Measurements from ENCODE around the gene CD8B. TPM values are rescaled to one million over a fixed set of nuclear protein-coding genes. Genes with fewer than 3 reads are reported as not detected.

Gene CD8B
- total and polyA plus RNA-seq, 2 of the 8 experiments (the other 6 are each of a cell fraction or from before 2014, with no cell fraction given) = 0.35 to 0.63 TPM

GRCh38 chr2:86825036-86825692 is 36.5 kb downstream of the CD8B start:
- H3K27ac ChIP-seq (ENCODE audit: low read depth, low read length) = no peak overlapping the region
- no peak overlapping the region for H4K91ac ChIP-seq (replicated peaks; ENCODE audit: insufficient read length, low read length)
- peaks cover 0 to 3% (median 0%) of the 10 kb centered on the region in 4 experiments; a peak in 1 of 7 replicates for H3K4me1 ChIP-seq (replicated peaks in 1 of 4; ENCODE audit: control insufficient read depth in 3 of 4, insufficient read depth in 4 of 4, low read length in 3 of 4)
- H2AFZ ChIP-seq (ENCODE audit: low read length) = no peak overlapping the region
- no peak overlapping the region for H2BK5ac ChIP-seq (ENCODE audit: low read depth, low read length)
- no peak for FAIRE-seq
- no peak overlapping the region for H3K23ac ChIP-seq (ENCODE audit: insufficient read length)
- H3K79me2 ChIP-seq (ENCODE audit: control insufficient read depth in 1 of 2, insufficient read depth in 2 of 2, low read length in 2 of 2) = no peaks in the 10 kb centered on the region; a peak in 1 of 4 replicates
- no peaks in the 10 kb centered on the region for H3K79me1 ChIP-seq (ENCODE audit: low read depth, low read length)
- no peaks in the 10 kb centered on the region for H3K27me3 ChIP-seq (replicated peaks in 1 of 4; ENCODE audit: control insufficient read depth in 3 of 4, extremely low read depth in 1 of 4, insufficient read depth in 3 of 4, low read length in 3 of 4)
- DNase-seq (ENCODE audit: low read depth in 1 of 2, low spot score in 2 of 2) = no peak
- H2BK15ac ChIP-seq (ENCODE audit: low read length) = no peak overlapping the region
- H2BK120ac ChIP-seq (replicated peaks; ENCODE audit: low read depth, low read length) = no peak overlapping the region
- no peak overlapping the region for H3K4me2 ChIP-seq (ENCODE audit: insufficient read depth in 1 of 2, low read depth in 2 of 2, low read length in 2 of 2)
- H3K4me3 ChIP-seq (ENCODE audit: extremely low read depth in 1 of 4, insufficient read depth in 2 of 4, low read depth in 3 of 4, low read length in 4 of 4) = no peak overlapping the region
- no peaks in the 10 kb centered on the region for H3K36me3 ChIP-seq (ENCODE audit: control insufficient read depth in 2 of 4, insufficient read depth in 4 of 4, low read length in 3 of 4)
- H3K9me3 ChIP-seq (ENCODE audit: insufficient read depth in 2 of 2, low read depth in 1 of 2, low read length in 1 of 2) = no peaks in the 10 kb centered on the region
- H3K18ac ChIP-seq (ENCODE audit: extremely low read depth, low read length) = peak overlapping the region; percentile 2; the same call in 1 of the 2 replicates
- 87% methylated on average over 11 of the region's 11 CpGs; no CpG with 5 or more reads in 1 of the 2 experiments for WGBS, 2 experiments (ENCODE audit: extremely low coverage in 1 of 2, insufficient coverage in 1 of 2, insufficient read length in 1 of 2, insufficient replicate concordance in 2 of 2, low coverage in 1 of 2, low lambda C conversion rate in 2 of 2, missing lambda C conversion rate in 1 of 2)
- no peak overlapping the region for H3K4ac ChIP-seq (replicated peaks; ENCODE audit: insufficient read length, low read depth, low read length)
- no peak overlapping the region for H4K5ac ChIP-seq (ENCODE audit: insufficient read length, low read depth, low read length)
- H4K20me1 ChIP-seq (replicated peaks in 1 of 2; ENCODE audit: control insufficient read depth in 1 of 2, insufficient read depth in 2 of 2, low read length in 2 of 2) = no peaks in the 10 kb centered on the region
- H2AK5ac ChIP-seq (ENCODE audit: low read depth, low read length) = no peak overlapping the region
- H3K9ac ChIP-seq (replicated peaks in 1 of 4; ENCODE audit: extremely low read depth in 1 of 4, low read depth in 3 of 4, low read length in 3 of 4) = no peak overlapping the region
- CTCF ChIA-PET (ENCODE audit: partially characterized antibody) = interaction anchor here (1.3 to 1.6 kb wide), 2 partner anchors 16 to 18 kb away, joined by 3 to 7 read pairs; no protein-coding TSS in a partner anchor
- H3K56ac ChIP-seq (replicated peaks; ENCODE audit: insufficient read length, low read depth, low read length) = no peak overlapping the region
- H2BK20ac ChIP-seq (ENCODE audit: low read length) = no peak overlapping the region
- no peaks in the 10 kb centered on the region; the same call in 1 of the 2 replicates for H3K23me2 ChIP-seq (ENCODE audit: low read depth, low read length)
- no peak overlapping the region for H3K14ac ChIP-seq (ENCODE audit: insufficient read length)
- no peak overlapping the region for H4K8ac ChIP-seq (ENCODE audit: extremely low read depth, insufficient read depth, low read length)
- POLR2A ChIA-PET (ENCODE audit: partially characterized antibody) = interaction anchor here (0.8 kb wide), 1 partner anchor 18 kb away, joined by 3 read pairs; no protein-coding TSS in a partner anchor
- H2BK12ac ChIP-seq (ENCODE audit: low read depth, low read length) = no peak overlapping the region

Data from H1 (cell line).